Fibroblast of mammary gland (primary cell): ENCODE results near the gene RAP1GAP2.
A peak's percentile ranks its signal among the peaks of the same experiment; 100 is the strongest.

ENCODE experiments used
- DNase-seq: peaks from one replicate; pipeline ENCODE4 v3.0.0-alpha.2; 2010; ENCODE audit warnings: low read depth
- H3K4me3 ChIP-seq: 2 replicates; pipeline ENCODE4 v1.5.1; 2011; ENCODE audit warnings: low read depth, mild to moderate bottlenecking, low read length, moderate library complexity; ENCODE audit not compliant: control insufficient read depth
- TF ChIP-seq, protein P1 (sequence below): conservative IDR thresholded peaks from 2 replicates; pipeline ENCODE4 v1.5.1; 2011; ENCODE audit warnings: low read depth, low read length, inconsistent platforms; ENCODE audit not compliant: control insufficient read depth, insufficient read depth

The RAP1GAP2 gene

DNA sequence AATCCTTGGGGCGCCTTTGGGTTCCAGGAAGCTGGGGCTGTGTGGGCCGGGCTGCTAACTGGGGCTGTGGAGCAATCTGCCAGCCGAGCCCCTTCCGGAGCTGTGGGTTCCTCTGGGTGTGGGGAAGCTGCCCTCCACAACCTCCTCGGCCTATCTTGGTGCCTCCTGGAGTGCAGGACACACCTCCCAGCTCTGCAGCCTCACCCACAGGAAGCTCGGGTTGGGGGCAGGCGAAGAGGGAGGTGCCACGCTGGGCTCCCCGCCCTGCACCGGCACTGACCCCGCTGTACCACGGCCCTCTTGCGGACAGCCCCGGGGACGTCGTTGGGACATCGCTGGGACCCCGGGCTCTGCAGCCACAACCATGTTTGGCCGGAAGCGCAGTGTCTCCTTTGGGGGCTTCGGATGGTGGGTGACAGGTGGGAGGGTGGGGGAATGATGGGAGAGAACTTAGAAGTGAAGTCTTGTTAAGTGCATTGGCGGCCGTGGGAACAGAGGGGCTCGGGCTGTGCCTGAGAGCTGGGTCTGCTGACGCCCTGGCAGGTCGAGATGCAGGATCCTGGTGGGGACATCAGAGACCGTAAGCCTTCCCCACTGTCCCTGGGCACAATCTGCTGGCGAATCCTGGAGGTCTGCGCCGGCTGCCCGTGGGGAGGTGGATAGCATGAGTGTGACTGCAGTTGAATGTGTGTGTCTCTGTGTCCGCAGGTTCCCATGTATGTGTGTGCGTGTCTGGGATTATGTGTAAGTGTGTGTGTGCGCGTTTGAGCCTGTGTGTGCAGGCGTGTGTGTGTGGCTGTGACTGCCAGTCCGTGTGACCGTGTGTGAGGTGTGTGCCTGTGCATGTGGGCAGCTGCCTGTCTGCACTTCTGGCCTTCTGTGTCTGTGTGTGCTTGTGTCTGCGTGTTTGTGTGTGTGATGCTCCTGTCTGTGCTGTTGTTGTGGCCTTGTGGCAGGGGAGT lies at the start of gene RAP1GAP2:
RAP1GAP2 (plus strand) TSS at position 275 of the 962 bp plus-strand sequence; CDS start at position 365, 90 bp downstream.
- TF ChIP-seq, protein P1, sequence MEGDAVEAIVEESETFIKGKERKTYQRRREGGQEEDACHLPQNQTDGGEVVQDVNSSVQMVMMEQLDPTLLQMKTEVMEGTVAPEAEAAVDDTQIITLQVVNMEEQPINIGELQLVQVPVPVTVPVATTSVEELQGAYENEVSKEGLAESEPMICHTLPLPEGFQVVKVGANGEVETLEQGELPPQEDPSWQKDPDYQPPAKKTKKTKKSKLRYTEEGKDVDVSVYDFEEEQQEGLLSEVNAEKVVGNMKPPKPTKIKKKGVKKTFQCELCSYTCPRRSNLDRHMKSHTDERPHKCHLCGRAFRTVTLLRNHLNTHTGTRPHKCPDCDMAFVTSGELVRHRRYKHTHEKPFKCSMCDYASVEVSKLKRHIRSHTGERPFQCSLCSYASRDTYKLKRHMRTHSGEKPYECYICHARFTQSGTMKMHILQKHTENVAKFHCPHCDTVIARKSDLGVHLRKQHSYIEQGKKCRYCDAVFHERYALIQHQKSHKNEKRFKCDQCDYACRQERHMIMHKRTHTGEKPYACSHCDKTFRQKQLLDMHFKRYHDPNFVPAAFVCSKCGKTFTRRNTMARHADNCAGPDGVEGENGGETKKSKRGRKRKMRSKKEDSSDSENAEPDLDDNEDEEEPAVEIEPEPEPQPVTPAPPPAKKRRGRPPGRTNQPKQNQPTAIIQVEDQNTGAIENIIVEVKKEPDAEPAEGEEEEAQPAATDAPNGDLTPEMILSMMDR, result no peak
- no peak for DNase-seq
- H3K4me3 ChIP-seq, result no peak within 1 kb of the TSS

DNA sequence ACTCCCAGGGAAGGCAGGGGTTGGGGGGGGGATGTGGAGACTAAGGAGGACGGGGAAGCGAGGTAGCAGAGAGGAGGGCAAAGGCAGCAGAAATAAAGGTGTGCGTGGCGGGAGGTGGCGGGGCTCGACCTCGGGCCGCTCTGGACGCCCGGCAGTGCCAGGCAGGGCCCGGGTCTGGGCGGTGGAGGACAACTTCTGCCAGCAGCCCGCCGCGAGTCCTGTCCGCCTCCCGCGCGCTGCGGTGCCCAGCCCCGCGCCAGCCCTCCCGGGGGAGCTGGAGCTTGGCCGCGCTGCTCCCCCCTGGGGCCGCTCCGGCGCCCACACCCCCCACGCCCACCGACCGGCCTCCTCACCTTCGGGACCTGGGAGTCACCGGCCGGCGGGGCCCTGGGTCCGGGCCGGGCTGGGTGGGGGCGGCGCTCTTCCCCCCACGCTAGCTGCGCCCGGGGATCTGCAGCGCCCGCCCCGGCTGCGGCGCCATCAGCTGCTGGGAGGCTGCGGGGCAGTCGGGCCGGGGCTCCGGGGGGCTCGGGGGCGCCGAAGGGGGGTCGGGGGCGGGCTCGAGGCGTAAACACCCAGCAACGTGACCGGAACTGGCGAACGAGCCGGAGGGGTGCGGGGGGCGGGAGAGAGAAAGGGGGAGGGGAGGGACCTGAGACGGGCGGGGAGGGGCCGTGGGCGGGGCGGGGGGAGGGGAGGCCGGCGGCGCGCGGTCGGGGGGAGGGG lies 47.0 kb upstream of the RAP1GAP2 start, which contains the start of gene CCDC92B:
CCDC92B (minus strand) TSS at position 595 of the 726 bp plus-strand sequence. CDS start 14,507 bp downstream, outside the sequence.
- TF ChIP-seq, protein P1, result no peak
- DNase-seq, result no peak
- H3K4me3 ChIP-seq, result no peak within 1 kb of the TSS

GRCh38 chr17:2749784-2750181 lies 46.5 kb upstream of the RAP1GAP2 start:
- TF ChIP-seq, protein P1, result no peak
- no peak overlapping the region for H3K4me3 ChIP-seq

GRCh38 chr17:2750721-2751120 lies 45.5 kb upstream of the RAP1GAP2 start:
- TF ChIP-seq, protein P1, result no peak
- DNase-seq, result no peak
- no peak overlapping the region for H3K4me3 ChIP-seq

More at GRCh38 chr17:2749784-2750181, 46.5 kb upstream of the RAP1GAP2 start:
- peak; percentile 54 for DNase-seq

DNA sequence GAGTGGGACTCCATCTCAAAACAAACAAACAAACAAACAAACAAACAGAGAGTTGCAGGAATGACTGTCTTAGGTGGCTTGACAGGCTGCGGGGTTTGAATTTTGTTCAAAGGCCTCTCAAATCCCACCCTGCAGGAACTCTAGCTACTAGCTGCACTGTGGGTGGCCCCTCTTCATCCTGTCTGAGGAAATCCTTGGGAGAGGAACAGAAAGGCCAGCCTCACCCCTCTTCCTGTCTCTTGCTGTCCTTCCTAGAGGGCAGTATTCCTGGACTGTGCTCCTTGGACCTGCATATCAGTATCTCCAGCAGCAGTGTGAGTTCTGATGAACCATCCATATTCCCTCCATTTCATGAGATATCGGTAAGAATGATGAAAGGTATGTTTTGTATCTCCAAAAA lies 44.7 kb upstream of the RAP1GAP2 start:
- no peak for DNase-seq
- no peak overlapping the region for H3K4me3 ChIP-seq
- TF ChIP-seq, protein P1, result no peak

GRCh38 chr17:2755891-2756724 lies 40.1 kb upstream of the RAP1GAP2 start:
- peak; percentile 5 for DNase-seq
- H3K4me3 ChIP-seq, result no peak overlapping the region
- TF ChIP-seq, protein P1, result no peak
